Prostate gland (tissue), 2 donors: Measurements from ENCODE around the gene HSPB1. TPM values are rescaled to one million over a fixed set of nuclear protein-coding genes. Genes with fewer than 3 reads are reported as not detected.
A peak's percentile ranks its signal among the peaks of the same experiment; 100 is the strongest.
"Not testable (repeated sequence)": the region's sequence is repeated elsewhere in the genome, so short reads cannot be mapped to it uniquely, and the experiment has no call there.

Source experiments
- DNase-seq: peaks from one replicate; pipeline ENCODE4 v3.0.0-alpha.2; 2019; ENCODE audit warnings: low spot score
- H3K27ac ChIP-seq, 2 donors: fragments of 200-600 bp; sonication (generic); 2 replicates each; pipeline ENCODE4 v1.5.1; 2017 to 2019
- H3K27me3 ChIP-seq: fragments of 200-600 bp; sonication (generic); replicated peaks from 2 replicates; pipeline ENCODE4 v1.5.1; 2019; ENCODE audit not compliant: insufficient read depth
- H3K36me3 ChIP-seq, 2 donors: fragments of 200-600 bp; sonication (generic); 1 replicate in 1 of 2; 2 replicates in 1 of 2; pipeline versions ENCODE4 v1.5.1 to v1.8.1; 2017 to 2019
- H3K4me1 ChIP-seq: fragments of 200-600 bp; sonication (generic); replicated peaks from 2 replicates; pipeline ENCODE4 v1.5.1; 2019
- H3K4me3 ChIP-seq, 2 donors: fragments of 200-600 bp; sonication (generic); 2 replicates each; pipeline ENCODE4 v1.5.1; 2017 to 2019
- H3K9me3 ChIP-seq: fragments of 200-600 bp; sonication (generic); 2 replicates; pipeline ENCODE4 v1.5.1; 2017
- CTCF ChIP-seq, 4 experiments: fragments of 200-600 bp in 2 of 4; fragments of 450-650 bp in 2 of 4; sonication (generic) in 2 of 4; IDR thresholded peaks; 1 replicate in 3 of 4; 2 replicates in 1 of 4; pipeline ENCODE4 v1.5.1; 2016 to 2019; ENCODE audit warnings: antibody characterized with exemption in 4 of 4, mild to moderate bottlenecking in 2 of 4, moderate library complexity in 2 of 4
- POLR2A ChIP-seq: fragments of 450-650 bp; IDR thresholded peaks from one replicate; pipeline ENCODE4 v1.6.1; 2016; ENCODE audit warnings: antibody characterized with exemption, mild to moderate bottlenecking
- POLR2AphosphoS5 ChIP-seq: sonication (generic); formaldehyde crosslinking; IDR thresholded peaks from one replicate; pipeline ENCODE4 v1.6.1; 2017; ENCODE audit warnings: antibody characterized with exemption
- WGBS: methylation state at CpG from one replicate; pipeline ENCODE4 v1.1.5; 2018; 5-methylcytosine and 5-hydroxymethylcytosine counted together
- intact Hi-C: fragments of 100-400 bp; cut with DNase I; formaldehyde crosslinking; loops from one replicate; pipeline ENCODE4 v1.14.2; 2022
- total RNA-seq, 2 donors: library from RNA; depleted of rRNA; stranded (reverse); fragments of >200 nt; gene quantifications; one replicate each; pipeline ENCODE4 v1.1.0, GENCODE V29; 2016

The HSPB1 gene
- total RNA-seq, 2 donors from 2014 or later, result 781 to 833 TPM

GRCh38 chr7:76286842-76287403 is 15.6 kb upstream of the HSPB1 start:
- Histone ChIP-seq H3K27ac (no peak overlapping the region), H3K27me3 (no peaks in the 10 kb centered on the region), H3K4me3 (no peak overlapping the region), H3K36me3 (no peaks in the 10 kb centered on the region), H3K4me1 (no peaks in the 10 kb centered on the region), H3K9me3 (no peaks in the 10 kb centered on the region)
- 86% methylated on average over 16 of the region's 16 CpGs for WGBS
- no peak for DNase-seq
- intact Hi-C loops, result no loop called here
- no peak for TF ChIP-seq POLR2AphosphoS5
- no peak for TF ChIP-seq CTCF (IDR thresholded peaks at IDR 0.05)
- no peak for TF ChIP-seq POLR2A

- not testable (repeated sequence) for H3K36me3 ChIP-seq, DNase-seq, H3K9me3 ChIP-seq, H3K4me3 ChIP-seq, H3K27me3 ChIP-seq
- intact Hi-C loops, result loop anchor here (1.0 to 5.0 kb wide), 3 partner anchors 23 to 113 kb away; partner anchors contain the start of gene YWHAG
- Histone ChIP-seq H3K4me1 (peaks cover 24% of the 10 kb centered on the region), H3K27ac (peak overlapping the region; percentile 98)
- WGBS, result 84% methylated on average over 6 of the region's 6 CpGs
Observed at GRCh38 chr7:76290847-76291350, 11.6 kb upstream of the HSPB1 start.

GRCh38 chr7:76291351-76292212 is 10.9 kb upstream of the HSPB1 start:
- peaks cover 24% of the 10 kb centered on the region for H3K4me1 ChIP-seq
- intact Hi-C loops, result loop anchor here (1.0 to 5.0 kb wide), 3 partner anchors 23 to 113 kb away; partner anchors contain the start of gene YWHAG
- WGBS, result 14% methylated on average over 30 of the region's 30 CpGs

GRCh38 chr7:76292213-76292573 is 10.3 kb upstream of the HSPB1 start:
- H3K9me3 ChIP-seq, result no peaks in the 10 kb centered on the region
- H3K27me3 ChIP-seq, result no peaks in the 10 kb centered on the region
- H3K4me3 ChIP-seq, result peak overlapping the region in 1 of 2 donors; percentile 17
- TF ChIP-seq CTCF (IDR thresholded peaks at IDR 0.05) (no peak), POLR2AphosphoS5 (no peak), POLR2A (no peak)
- intact Hi-C loops, result loop anchor here (5.0 kb wide), 1 partner anchor 65 kb away; the partner anchor contains the start of gene YWHAG
- 15% methylated on average over 5 of the region's 5 CpGs for WGBS
- peak overlapping the region; percentile 98 for H3K27ac ChIP-seq
- H3K4me1 ChIP-seq, result peaks cover 24% of the 10 kb centered on the region
- DNase-seq, result no peak
- no peaks in the 10 kb centered on the region for H3K36me3 ChIP-seq

More at GRCh38 chr7:76291351-76292212, 10.9 kb upstream of the HSPB1 start:
- no peaks in the 10 kb centered on the region for H3K9me3 ChIP-seq
- peak overlapping the region in 1 of 2 donors; percentile 17 for H3K4me3 ChIP-seq
- DNase-seq, result peak; percentile 92
- no peaks in the 10 kb centered on the region for H3K36me3 ChIP-seq
- no peaks in the 10 kb centered on the region for H3K27me3 ChIP-seq
- TF ChIP-seq POLR2AphosphoS5 (peak; percentile 96), CTCF (IDR thresholded peaks at IDR 0.05) (peak; percentile 98 to 100 (median 99)), POLR2A (peak; percentile 6)
- H3K27ac ChIP-seq, result peak overlapping the region; percentile 98

GRCh38 chr7:76292911-76293310 is 9.6 kb upstream of the HSPB1 start:
- H3K4me1 ChIP-seq, result peaks cover 29% of the 10 kb centered on the region
- not testable (repeated sequence) for H3K36me3 ChIP-seq, H3K9me3 ChIP-seq, H3K4me3 ChIP-seq, H3K27me3 ChIP-seq, DNase-seq
- intact Hi-C loops, result loop anchor here (5.0 kb wide), 1 partner anchor 64 kb away; the partner anchor contains the start of gene YWHAG
- peak overlapping the region; percentile 98 for H3K27ac ChIP-seq
- WGBS, result 88% methylated on average over 5 of the region's 5 CpGs
